Endothelial cell of umbilical vein (primary cell): ENCODE data around the gene RPRD1A. TPM values are rescaled to one million over a fixed set of nuclear protein-coding genes. Genes with fewer than 3 reads are reported as not detected.

Source experiments
- BruUV-seq: library from RNA; stranded (reverse); fragments of 400-500 nt; replicated peaks from 2 replicates; lab custom pipeline; 2021; lab: Mats Ljungman, UMichigan
- CTCF ChIA-PET: fragments of 300-600, 350-600 bp; sonication (Branson Sonifier 250); formaldehyde crosslinking; loops from one replicate; lab custom pipeline; 2021; ENCODE audit warnings: antibody characterized with exemption, inconsistent platforms; lab: Charles Lee
- POLR2A ChIA-PET: fragments of 300-600, 350-600 bp; sonication (Branson Sonifier 250); formaldehyde crosslinking; loops from one replicate; lab custom pipeline; 2021; ENCODE audit warnings: antibody characterized with exemption, inconsistent platforms; lab: Charles Lee
- DNase-seq: peaks from one replicate; pipeline ENCODE4 v3.0.0-alpha.2; 2011; ENCODE audit warnings: low read depth, low spot score
- FAIRE-seq: peaks from 2 replicates; lab custom pipeline; 2011; peaks lifted over from hg19 to GRCh38; lab: Jason Lieb, UNC
- H2AFZ ChIP-seq: 2 replicates; pipeline ENCODE4 v1.6.0; 2012; ENCODE audit warnings: low read depth, low read length, control low read depth, inconsistent platforms
- H3K27ac ChIP-seq: 2 replicates; pipeline ENCODE4 v1.5.1; 2011; ENCODE audit warnings: low read depth, mild to moderate bottlenecking, control low read depth, low read length, moderate library complexity; ENCODE audit not compliant: insufficient read depth
- H3K27me3 ChIP-seq, 2 experiments: 2 replicates each; pipeline versions ENCODE4 v1.6.0 to v1.6.1; 2011; ENCODE audit warnings: low read length in 2 of 2, mixed read lengths in 1 of 2; ENCODE audit not compliant: control insufficient read depth in 2 of 2, insufficient read depth in 2 of 2
- H3K36me3 ChIP-seq, 2 experiments: 2 replicates in 1 of 2; 3 replicates in 1 of 2; pipeline ENCODE4 v1.5.1; 2011; ENCODE audit warnings: low read length in 2 of 2, mild to moderate bottlenecking in 1 of 2, moderate library complexity in 1 of 2; ENCODE audit not compliant: control insufficient read depth in 2 of 2, insufficient read depth in 2 of 2; ENCODE audit errors: extremely low read depth in 1 of 2
- H3K4me1 ChIP-seq: 3 replicates; pipeline ENCODE4 v1.5.1; 2011; ENCODE audit warnings: mild to moderate bottlenecking, low read length; ENCODE audit not compliant: control insufficient read depth, insufficient read depth; ENCODE audit errors: extremely low read depth
- H3K4me2 ChIP-seq: 2 replicates; pipeline ENCODE4 v1.6.1; 2011; ENCODE audit warnings: low read length, control low read depth, mixed read lengths; ENCODE audit not compliant: insufficient read depth
- H3K4me3 ChIP-seq, 3 experiments: fragments of 200-600 bp in 1 of 3; sonication (generic), shearing (Covaris generic) in 1 of 3; replicated peaks in 1 of 3; 2 replicates each; pipeline ENCODE4 v1.5.1; 2011 to 2016; ENCODE audit warnings: control low read depth in 3 of 3, low read length in 3 of 3, mild to moderate bottlenecking in 2 of 3, inconsistent platforms in 1 of 3, low read depth in 1 of 3, moderate library complexity in 1 of 3; ENCODE audit not compliant: insufficient read depth in 1 of 3
- H3K79me2 ChIP-seq: 2 replicates; pipeline ENCODE4 v1.6.0; 2012; ENCODE audit warnings: low read length, inconsistent platforms; ENCODE audit not compliant: control insufficient read depth, insufficient read depth
- H3K9ac ChIP-seq: replicated peaks from 2 replicates; pipeline ENCODE3; 2011; ENCODE audit warnings: low read length, control low read depth; ENCODE audit not compliant: insufficient read depth; ENCODE audit errors: extremely low read depth
- H3K9me1 ChIP-seq: replicated peaks from 3 replicates; pipeline ENCODE4 v1.6.0; 2011; ENCODE audit warnings: mild to moderate bottlenecking, low read length; ENCODE audit not compliant: control insufficient read depth, insufficient read depth; ENCODE audit errors: extremely low read depth
- H3K9me3 ChIP-seq: replicated peaks from 2 replicates; pipeline ENCODE4 v1.5.1; 2012; ENCODE audit warnings: low read length, inconsistent platforms; ENCODE audit not compliant: control insufficient read depth, insufficient read depth
- H4K20me1 ChIP-seq: replicated peaks from 2 replicates; pipeline ENCODE3; 2011; ENCODE audit warnings: mild to moderate bottlenecking, low read length; ENCODE audit not compliant: control insufficient read depth, insufficient read depth; ENCODE audit errors: extremely low read depth
- EZH2 ChIP-seq: IDR thresholded peaks from 2 replicates; pipeline ENCODE4 v1.6.1; 2012; ENCODE audit warnings: borderline replicate concordance, low read depth, mild to moderate bottlenecking, moderate library complexity, low read length, inconsistent platforms; ENCODE audit not compliant: severe bottlenecking
- GATA2 ChIP-seq: IDR thresholded peaks from 2 replicates; pipeline ENCODE4 v1.7.0; 2011; ENCODE audit warnings: low read depth, mild to moderate bottlenecking, moderate library complexity, mixed read lengths, low read length; ENCODE audit not compliant: insufficient read length, insufficient read depth
- POLR2A ChIP-seq: IDR thresholded peaks from 2 replicates; pipeline ENCODE4 v1.6.1; 2012; ENCODE audit warnings: low read depth, mild to moderate bottlenecking, control low read depth, low read length
- POLR2AphosphoS5 ChIP-seq: IDR thresholded peaks from 2 replicates; pipeline ENCODE4 v1.6.1; 2012; ENCODE audit warnings: low read depth, mild to moderate bottlenecking, control low read depth, low read length, moderate library complexity; ENCODE audit not compliant: insufficient read depth
- dilution Hi-C: fragments of 300-500 bp; cut with MboI; formaldehyde crosslinking; loops from one replicate; pipeline ENCODE4 v1.15.0; 2019; ENCODE audit warnings: low sequenced_read_pairs; ENCODE audit not compliant: extremely low pct_ligation_motif_present
- intact Hi-C: fragments of 100-400 bp; cut with micrococcal nuclease; formaldehyde crosslinking; loops from one replicate; pipeline ENCODE4 v1.10.0; 2022
- polyA plus RNA-seq, 4 experiments: library from polyadenylated mRNA; depleted of rRNA in 3 of 4; stranded (reverse) in 3 of 4; unstranded in 1 of 4; fragments of >200 nt; gene quantifications; 2 replicates each; pipeline versions ENCODE4 v1.2.1 to v1.2.3, GENCODE V29; 2011 to 2012; ENCODE audit warnings: missing spikeins in 1 of 4
- total RNA-seq: library from RNA; stranded (reverse); gene quantifications from 2 replicates; pipeline ENCODE4 v1.2.3, GENCODE V29; 2021
- TF ChIP-seq, protein P1 (sequence below), 2 donors: IDR thresholded peaks; 1 replicate in 1 of 2; 2 replicates in 1 of 2; pipeline ENCODE4 v1.5.1; 2011; ENCODE audit warnings: low read length in 2 of 2, mild to moderate bottlenecking in 2 of 2, moderate library complexity in 2 of 2, control low read depth in 1 of 2, inconsistent platforms in 1 of 2, low read depth in 1 of 2; ENCODE audit not compliant: insufficient read depth in 1 of 2; ENCODE audit errors: extremely low read depth in 1 of 2

Gene RPRD1A
- total and polyA plus RNA-seq, 2 donors (not counting 3 experiments of a cell fraction or from before 2014, with no cell fraction given) = 13.5 to 50.7 TPM

DNA sequence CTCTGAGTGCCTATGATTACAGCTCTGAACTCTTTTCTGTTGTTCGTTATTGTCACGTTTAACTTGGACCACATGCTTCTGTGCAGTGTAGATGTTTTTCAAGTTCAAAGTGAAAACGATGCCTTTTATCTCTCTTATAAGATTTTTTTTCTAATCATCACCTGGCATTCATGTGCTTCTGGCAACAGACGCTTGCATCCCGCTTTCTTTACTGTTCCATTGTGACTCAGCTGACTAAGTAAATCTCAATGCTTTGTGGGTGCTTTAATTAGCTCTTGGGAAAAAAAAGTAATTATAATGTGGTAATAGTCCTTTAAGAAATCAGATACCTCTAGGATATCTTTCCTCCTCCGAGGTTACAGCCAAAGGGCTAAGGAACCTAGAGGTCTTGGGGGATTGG lies 126.1 kb downstream of the RPRD1A start:
- POLR2A ChIA-PET = no interaction called here
- no TSS peak for BruUV-seq
- H3K4me3 ChIP-seq = no peak overlapping the region
- CTCF ChIA-PET = interaction anchor here (0.6 to 6.9 kb wide), 2 partner anchors 10 to 144 kb away, joined by 3 to 68 read pairs; no protein-coding TSS in a partner anchor
- no peak overlapping the region for H3K27ac ChIP-seq
- TF ChIP-seq POLR2A (no peak), GATA2 (no peak), POLR2AphosphoS5 (no peak), EZH2 (no peak)
- TF ChIP-seq, protein P1, sequence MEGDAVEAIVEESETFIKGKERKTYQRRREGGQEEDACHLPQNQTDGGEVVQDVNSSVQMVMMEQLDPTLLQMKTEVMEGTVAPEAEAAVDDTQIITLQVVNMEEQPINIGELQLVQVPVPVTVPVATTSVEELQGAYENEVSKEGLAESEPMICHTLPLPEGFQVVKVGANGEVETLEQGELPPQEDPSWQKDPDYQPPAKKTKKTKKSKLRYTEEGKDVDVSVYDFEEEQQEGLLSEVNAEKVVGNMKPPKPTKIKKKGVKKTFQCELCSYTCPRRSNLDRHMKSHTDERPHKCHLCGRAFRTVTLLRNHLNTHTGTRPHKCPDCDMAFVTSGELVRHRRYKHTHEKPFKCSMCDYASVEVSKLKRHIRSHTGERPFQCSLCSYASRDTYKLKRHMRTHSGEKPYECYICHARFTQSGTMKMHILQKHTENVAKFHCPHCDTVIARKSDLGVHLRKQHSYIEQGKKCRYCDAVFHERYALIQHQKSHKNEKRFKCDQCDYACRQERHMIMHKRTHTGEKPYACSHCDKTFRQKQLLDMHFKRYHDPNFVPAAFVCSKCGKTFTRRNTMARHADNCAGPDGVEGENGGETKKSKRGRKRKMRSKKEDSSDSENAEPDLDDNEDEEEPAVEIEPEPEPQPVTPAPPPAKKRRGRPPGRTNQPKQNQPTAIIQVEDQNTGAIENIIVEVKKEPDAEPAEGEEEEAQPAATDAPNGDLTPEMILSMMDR (IDR thresholded peaks at IDR 0.05; ENCODE audit: extremely low read depth in 1 of 2, insufficient read depth in 1 of 2, low read depth in 1 of 2, low read length in 2 of 2) = no peak
- H3K36me3 ChIP-seq = no peaks in the 10 kb centered on the region
- H3K4me2 ChIP-seq = no peak overlapping the region
- H3K9me1 ChIP-seq = no peaks in the 10 kb centered on the region
- H3K79me2 ChIP-seq = no peaks in the 10 kb centered on the region
- intact Hi-C loops (no loop called here), dilution Hi-C loops (no loop called here)
- no peak overlapping the region for H3K9ac ChIP-seq
- FAIRE-seq (no peak), DNase-seq (no peak)
- H3K9me3 ChIP-seq = no peaks in the 10 kb centered on the region
- no peak overlapping the region for H2AFZ ChIP-seq
- no peaks in the 10 kb centered on the region for H3K4me1 ChIP-seq
- H4K20me1 ChIP-seq = no peaks in the 10 kb centered on the region
- H3K27me3 ChIP-seq = peaks cover 0 to 6% of the 10 kb centered on the region in 2 experiments

Other genes with a start within 250 kb of the RPRD1A start
- gene SLC39A6, start 61.8 kb upstream of the RPRD1A start, total RNA-seq = 13.2 and 13.8 TPM in 2 replicates
- 20.2 and 23.1 TPM in 2 replicates for gene SLC39A6, start 61.8 kb upstream of the RPRD1A start, polyA plus RNA-seq
- 74.8 and 90.5 TPM in 2 replicates for gene ELP2, start 62.3 kb upstream of the RPRD1A start, total RNA-seq
- 31.7 and 37.8 TPM in 2 replicates for gene ELP2, start 62.3 kb upstream of the RPRD1A start, polyA plus RNA-seq
- gene MOCOS, start 119.9 kb upstream of the RPRD1A start, total RNA-seq = 0.85 and 0.88 TPM in 2 replicates
- gene MOCOS, start 119.9 kb upstream of the RPRD1A start, polyA plus RNA-seq = 0.18 and 0.25 TPM in 2 replicates
- gene FHOD3, start 230.2 kb upstream of the RPRD1A start, total RNA-seq = 0.58 and 1.5 TPM in 2 replicates
- 0.03 and 0.06 TPM in 2 replicates for gene FHOD3, start 230.2 kb upstream of the RPRD1A start, polyA plus RNA-seq